Effector CD4-positive, alpha-beta T cell (primary cell): ENCODE results near the gene PYGO1.
A peak's percentile ranks its signal among the peaks of the same experiment; 100 is the strongest.
"Not testable (repeated sequence)": the region's sequence is repeated elsewhere in the genome, so short reads cannot be mapped to it uniquely, and the experiment has no call there.

Experiments used
- DNase-seq: peaks from one replicate; pipeline ENCODE4 v3.0.0-alpha.2; 2020

PYGO1 gene

DNA sequence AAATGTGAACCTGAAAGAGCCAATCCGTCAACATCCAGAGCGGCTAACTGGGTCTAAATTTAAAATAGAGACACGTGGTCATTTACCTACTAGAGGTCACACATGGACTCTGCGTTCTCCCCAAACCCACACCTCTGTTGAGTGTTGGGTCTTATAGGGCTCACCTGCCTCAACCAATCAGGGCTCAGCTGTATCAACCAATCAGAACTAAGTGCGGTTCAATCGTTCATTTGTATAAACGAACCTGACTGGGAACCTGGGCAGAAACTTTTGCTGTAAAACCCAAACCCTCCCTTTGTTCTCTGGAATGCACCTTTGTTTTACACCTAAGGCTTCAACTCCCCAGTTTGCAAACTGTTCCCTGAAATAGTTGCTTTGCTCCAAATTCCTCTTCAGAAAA, 89.0 kb downstream of the PYGO1 start:
- no peak for DNase-seq

GRCh38 chr15:55498109-55498938, 89.8 kb downstream of the PYGO1 start:
- peak; percentile 50 for DNase-seq

GRCh38 chr15:55496716-55497115, 91.4 kb downstream of the PYGO1 start:
- no peak for DNase-seq

DNA sequence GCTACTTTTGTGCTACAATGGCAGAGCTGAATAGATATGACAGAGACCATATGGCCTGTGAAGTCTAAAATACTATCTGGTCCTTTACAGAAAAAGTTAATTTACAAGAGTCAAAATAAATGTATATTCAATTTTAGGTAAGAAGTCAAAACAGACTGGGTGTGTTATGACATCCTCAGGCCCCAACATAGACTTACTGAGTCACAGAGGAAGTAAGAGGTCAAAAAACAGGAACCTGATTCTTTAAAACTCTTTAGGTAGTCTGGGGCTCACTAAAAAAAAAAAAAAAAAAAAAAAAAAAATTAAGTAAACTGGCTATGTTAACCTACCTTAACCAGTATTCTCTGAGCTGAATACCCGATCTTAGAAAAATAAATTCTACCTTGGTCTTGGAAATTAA, 93.2 kb downstream of the PYGO1 start:
- DNase-seq = no peak

GRCh38 chr15:55488952-55489600, 99.1 kb downstream of the PYGO1 start:
- not testable (repeated sequence) for DNase-seq
